ENCODE results near the gene CCDC88B.
"Not testable (repeated sequence)": the region's sequence is repeated elsewhere in the genome, so short reads cannot be mapped to it uniquely, and the experiment has no call there.

The CCDC88B gene

DNA sequence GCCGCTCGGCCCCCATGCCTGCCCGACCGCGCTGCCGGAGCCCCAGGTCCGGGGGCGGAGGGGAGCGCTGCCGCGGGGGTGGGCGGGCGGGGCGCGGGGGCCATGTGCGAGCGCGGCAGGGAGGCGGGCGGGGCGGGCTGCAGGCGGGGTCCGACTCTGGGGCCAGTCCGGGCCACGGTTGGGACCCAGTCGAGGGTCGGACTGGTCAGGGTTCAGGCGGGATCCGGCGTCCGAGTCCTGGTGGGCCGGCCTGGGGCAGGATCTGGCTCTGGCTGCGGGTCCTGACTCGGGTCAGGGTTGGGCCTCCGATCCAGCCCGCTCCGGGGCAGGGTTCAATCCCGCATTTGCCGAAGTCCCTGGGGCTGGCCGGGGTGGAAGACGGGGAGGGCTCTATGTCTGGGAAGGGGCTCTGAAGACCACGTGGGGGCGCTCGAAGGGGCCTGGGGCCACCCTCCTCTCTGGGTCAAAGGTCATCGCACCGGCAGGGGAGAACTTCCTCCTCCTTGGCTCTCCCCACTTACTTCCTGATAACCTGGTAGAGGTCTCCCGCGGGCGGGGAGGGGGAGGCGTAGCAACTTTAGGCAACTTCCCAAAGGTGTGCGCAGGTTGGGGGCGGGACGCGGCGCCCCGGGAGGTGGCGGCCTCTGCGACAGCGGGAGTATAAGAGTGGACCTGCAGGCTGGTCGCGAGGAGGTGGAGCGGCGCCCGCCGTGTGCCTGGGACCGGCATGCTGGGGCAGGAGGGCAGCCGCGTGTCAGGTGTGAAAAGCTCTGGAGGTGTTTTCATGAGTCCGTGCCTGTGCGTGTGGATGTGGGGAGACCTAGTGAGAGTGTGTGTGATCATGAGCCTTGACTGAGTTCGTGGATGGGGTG is 34.1 kb upstream of the CCDC88B start:
- peak; percentile 76 for DNase-seq

DNA sequence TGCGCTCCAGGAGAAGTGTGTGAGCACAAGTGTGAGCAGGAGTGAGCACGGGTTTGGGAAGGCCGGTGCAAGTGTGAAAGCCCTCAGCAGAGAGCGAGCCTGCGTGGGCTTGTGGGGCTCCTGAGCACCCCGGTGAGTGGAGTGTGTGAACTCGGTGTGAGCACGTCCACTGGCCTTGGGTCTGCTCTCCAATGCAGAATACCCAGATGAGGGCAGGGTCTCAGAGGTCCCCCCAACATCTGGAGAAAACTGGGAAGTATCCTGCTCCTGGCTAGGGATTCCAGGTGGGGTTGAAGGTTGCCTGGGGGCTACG is 33.5 kb upstream of the CCDC88B start:
- DNase-seq = no peak

DNA sequence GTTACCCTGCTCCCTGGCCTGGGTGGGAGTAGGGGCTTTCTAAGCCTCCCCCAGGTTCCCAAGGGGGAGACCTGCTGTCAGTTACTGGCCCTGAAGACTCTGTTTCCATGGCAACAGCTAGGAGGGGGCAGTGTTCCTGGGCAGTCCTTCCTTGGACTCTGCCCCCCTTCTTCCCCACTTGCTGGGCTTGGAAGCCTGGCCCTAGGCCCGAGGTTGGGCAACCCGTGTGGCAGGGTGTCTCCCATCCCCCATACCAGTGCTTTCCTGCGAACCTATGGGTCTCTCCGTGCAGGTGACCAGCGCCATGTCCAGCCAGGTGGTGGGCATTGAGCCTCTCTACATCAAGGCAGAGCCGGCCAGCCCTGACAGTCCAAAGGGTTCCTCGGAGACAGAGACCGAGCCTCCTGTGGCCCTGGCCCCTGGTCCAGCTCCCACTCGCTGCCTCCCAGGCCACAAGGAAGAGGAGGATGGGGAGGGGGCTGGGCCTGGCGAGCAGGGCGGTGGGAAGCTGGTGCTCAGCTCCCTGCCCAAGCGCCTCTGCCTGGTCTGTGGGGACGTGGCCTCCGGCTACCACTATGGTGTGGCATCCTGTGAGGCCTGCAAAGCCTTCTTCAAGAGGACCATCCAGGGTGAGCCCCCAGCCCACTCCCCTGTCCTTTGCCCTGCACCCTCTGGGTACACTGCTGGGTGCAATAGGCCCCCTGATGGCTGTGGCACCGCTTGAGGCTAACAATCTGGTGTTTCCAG is 33.0 kb upstream of the CCDC88B start:
- DNase-seq = no peak

DNA sequence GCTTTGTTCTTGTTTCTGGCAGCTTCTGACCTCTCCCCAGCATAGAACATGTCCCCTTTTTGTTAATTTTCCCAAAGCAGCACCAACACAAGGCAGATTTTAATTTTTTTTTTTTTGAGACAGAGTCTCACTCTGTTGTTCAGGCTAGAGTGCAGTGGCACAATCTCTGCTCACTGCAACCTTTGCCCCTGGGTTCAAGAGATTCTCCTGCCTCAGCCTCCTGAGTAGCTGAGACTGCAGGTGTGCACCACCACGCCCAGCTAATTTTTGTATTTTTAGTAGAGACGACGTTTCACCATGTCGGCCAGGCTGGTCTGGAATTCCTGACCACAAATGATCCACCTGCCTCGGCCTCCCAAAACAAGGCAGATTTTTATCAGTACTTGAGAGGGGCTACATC is 32.2 kb upstream of the CCDC88B start:
- DNase-seq = not testable (repeated sequence)

DNA sequence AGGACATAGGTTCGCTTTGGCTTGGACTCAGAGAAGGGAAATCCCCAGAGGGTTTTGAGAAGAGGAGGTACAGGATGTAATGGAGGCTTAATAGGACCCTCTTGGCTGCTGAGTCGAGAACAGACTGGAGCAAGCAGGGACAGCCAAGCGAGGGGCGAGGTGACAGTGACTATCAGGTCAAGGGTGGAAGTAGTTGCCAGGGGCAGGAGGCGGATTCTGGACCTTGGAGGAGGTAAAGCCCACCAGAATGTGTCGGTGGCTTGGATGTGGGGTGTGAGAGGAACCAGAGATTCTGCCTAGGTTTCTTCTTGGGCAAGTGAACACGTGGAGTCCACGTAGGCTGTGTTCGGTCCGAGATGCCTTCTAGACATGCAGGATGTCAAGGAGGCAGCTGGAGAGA is 27.1 kb upstream of the CCDC88B start:
- DNase-seq = no peak

DNA sequence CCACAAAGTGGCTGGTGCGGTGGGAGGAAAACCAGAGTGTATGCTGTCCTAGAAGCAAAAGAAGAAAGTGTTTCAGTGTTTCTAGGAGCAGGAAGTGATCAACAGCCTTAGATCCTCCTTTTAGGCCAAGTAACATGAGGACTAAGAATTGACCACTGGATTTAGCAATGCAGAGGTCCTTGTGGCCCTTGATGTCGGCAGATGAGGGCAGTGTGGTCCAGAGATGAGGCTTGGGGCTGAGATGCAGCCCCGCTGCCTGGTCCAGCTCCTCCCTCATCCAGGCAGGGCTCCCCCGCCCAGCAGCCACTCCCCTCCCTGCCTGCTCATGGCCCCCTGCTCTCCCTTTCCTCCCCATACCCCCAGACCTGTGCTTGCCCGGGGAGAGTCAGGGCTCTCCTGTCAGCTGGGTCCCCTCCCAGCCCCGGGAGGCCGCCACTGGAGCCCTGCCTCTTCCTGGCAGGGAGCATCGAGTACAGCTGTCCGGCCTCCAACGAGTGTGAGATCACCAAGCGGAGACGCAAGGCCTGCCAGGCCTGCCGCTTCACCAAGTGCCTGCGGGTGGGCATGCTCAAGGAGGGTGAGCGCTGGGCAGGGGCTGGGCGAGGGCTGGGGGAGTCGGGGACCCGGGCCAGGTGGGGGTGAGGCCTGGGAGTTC is 26.4 kb upstream of the CCDC88B start:
- DNase-seq = no peak

DNA sequence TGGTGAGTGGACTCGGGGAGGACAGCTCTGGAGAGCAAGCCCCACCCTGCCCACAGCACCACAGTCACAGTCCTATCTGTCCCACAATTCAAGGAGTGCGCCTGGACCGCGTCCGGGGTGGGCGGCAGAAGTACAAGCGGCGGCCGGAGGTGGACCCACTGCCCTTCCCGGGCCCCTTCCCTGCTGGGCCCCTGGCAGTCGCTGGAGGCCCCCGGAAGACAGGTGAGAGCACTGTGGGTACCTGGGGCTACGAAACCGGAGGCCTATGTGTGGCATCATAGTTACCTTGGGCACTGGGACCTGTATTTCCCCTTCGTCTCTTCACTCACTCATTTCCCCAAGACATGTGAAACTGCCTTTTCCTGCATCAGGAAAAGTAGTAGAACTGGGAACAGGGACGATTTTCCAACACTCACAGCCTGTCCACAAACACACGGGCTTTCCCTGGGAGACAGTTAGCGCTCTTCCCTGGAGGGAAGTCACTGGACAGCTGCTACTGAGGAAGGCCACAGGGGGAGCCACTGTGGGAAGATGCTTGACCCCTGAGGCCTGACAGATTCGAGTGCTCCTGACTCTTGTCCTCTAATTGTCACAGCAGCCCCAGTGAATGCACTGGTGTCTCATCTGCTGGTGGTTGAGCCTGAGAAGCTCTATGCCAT is 25.7 kb upstream of the CCDC88B start:
- no peak for DNase-seq

DNA sequence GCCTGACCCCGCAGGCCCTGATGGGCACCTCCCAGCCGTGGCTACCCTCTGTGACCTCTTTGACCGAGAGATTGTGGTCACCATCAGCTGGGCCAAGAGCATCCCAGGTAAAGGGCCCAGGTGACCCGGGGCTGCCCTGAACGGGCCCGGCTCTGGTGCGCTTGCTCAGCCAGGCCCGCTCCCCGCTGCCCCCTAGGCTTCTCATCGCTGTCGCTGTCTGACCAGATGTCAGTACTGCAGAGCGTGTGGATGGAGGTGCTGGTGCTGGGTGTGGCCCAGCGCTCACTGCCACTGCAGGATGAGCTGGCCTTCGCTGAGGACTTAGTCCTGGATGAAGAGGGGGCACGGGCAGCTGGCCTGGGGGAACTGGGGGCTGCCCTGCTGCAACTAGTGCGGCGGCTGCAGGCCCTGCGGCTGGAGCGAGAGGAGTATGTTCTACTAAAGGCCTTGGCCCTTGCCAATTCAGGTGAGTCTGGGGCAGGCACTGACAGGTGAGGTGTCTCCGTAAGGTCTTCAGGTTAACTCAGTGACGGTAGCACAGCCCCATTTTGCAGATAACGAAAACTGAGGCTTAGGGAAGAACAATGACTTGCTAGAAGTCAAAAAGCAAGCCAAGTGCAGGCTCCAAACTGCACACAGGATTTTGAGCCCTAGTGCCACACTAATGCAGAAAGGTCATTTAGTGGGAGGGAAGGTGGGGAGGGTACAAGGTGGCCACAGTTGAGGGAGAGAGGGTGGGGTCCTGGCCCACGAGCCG is 25.0 kb upstream of the CCDC88B start:
- DNase-seq = no peak

DNA sequence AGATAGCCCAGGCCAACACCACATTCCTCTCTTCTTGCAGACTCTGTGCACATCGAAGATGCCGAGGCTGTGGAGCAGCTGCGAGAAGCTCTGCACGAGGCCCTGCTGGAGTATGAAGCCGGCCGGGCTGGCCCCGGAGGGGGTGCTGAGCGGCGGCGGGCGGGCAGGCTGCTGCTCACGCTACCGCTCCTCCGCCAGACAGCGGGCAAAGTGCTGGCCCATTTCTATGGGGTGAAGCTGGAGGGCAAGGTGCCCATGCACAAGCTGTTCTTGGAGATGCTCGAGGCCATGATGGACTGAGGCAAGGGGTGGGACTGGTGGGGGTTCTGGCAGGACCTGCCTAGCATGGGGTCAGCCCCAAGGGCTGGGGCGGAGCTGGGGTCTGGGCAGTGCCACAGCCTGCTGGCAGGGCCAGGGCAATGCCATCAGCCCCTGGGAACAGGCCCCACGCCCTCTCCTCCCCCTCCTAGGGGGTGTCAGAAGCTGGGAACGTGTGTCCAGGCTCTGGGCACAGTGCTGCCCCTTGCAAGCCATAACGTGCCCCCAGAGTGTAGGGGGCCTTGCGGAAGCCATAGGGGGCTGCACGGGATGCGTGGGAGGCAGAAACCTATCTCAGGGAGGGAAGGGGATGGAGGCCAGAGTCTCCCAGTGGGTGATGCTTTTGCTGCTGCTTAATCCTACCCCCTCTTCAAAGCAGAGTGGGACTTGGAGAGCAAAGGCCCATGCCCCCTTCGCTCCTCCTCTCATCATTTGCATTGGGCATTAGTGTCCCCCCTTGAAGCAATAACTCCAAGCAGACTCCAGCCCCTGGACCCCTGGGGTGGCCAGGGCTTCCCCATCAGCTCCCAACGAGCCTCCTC is 24.1 kb upstream of the CCDC88B start:
- not testable (repeated sequence) for DNase-seq

DNA sequence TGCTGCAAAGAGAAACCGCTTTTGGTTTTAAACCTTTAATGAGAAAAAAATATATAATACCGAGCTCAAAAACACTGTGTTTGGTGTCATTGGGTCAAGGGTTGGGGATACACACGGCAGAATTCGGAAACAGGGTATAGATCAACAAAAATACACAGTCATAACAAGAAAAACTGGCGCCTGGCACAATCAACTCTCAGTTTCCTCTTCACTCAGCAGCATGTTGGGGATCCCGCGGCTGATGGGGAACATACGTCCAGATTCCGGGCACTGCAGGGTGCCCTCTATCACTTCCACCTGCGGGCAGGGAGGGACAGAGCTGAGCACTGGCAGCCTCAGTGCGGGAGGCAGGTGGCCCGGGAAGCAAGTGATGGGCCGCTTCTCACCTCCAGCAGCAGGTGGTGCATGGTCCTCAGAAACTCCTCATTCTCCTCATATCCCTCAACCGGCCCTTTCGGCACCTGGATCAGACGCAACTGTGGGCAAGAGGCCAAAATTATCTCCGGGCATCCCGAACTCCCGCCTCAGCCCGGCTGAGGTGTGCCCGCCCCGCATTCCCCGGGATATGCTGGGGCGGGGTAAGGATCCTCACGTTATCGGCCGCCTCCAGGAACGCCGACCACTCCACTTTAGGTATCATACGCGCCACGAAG is 23.2 kb upstream of the CCDC88B start:
- DNase-seq = no peak

DNA sequence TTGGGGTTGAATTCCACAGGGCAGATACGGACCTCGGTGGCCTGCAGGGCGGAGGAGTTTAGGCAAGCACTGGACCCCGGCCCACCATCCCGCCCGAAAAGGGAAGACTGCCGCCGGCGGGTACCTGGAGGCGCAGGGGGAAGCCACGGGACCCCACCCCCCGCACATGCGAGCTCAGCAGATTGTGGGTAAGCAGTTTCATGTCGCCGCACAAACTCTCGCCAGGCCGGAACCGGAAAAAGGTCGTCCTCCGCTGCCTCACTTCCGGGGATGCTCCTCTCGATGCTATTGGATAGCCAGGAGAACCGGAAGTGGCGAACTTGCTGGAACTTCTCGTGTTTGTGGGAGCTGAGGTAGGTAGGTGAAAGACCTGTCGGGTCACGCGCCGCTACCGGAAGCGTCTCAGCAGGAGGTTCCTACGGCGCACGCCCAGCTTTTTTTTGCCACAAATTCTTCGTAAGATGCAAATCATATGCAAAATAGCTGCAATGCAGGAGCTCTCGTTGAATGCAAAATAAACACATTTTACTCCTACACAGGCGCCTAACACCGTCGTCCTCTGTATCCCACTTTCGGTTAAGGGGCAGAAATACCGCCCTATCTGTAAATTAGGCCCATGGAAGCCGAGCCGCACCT is 22.6 kb upstream of the CCDC88B start, which contains the start of gene TRMT112:
TRMT112 (minus strand) TSS at position 235 of the 636 bp plus-strand sequence; CDS start at position 202, 33 bp downstream.
- peak; percentile 95 for DNase-seq

DNA sequence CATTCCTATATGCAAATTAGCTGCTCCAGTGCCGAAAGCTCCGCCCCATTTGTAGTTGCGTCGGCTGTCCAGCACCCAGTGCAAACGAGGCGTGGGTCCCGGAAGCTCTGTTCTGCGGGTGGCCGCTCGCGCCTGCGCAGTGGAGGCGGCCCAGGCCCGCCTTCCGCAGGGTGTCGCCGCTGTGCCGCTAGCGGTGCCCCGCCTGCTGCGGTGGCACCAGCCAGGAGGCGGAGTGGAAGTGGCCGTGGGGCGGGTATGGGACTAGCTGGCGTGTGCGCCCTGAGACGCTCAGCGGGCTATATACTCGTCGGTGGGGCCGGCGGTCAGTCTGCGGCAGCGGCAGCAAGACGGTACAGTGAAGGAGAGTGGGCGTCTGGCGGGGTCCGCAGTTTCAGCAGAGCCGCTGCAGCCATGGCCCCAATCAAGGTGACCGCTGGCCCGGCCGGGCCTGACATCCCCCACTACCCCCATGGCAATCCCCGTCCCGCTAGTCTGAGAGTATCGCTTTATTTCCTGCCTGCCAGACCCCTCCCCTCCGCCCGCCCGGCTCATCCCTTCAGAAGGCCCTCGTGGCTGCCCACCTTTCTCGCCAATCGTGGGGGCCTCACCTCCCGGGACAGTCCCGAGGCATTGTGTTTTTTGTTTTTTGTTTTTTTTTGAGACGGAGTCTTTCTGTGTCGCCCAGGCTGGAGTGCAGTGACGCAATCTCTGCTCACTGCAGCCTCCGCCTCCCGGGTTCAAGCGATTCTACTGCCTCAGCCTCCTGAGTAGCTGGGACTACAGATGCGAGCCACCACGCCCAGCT is 21.8 kb upstream of the CCDC88B start, which contains the start of gene PRDX5:
PRDX5 (plus strand) TSS at position 161 of the 805 bp plus-strand sequence; CDS start at position 256, 95 bp downstream.
- peak; percentile 96 for DNase-seq

DNA sequence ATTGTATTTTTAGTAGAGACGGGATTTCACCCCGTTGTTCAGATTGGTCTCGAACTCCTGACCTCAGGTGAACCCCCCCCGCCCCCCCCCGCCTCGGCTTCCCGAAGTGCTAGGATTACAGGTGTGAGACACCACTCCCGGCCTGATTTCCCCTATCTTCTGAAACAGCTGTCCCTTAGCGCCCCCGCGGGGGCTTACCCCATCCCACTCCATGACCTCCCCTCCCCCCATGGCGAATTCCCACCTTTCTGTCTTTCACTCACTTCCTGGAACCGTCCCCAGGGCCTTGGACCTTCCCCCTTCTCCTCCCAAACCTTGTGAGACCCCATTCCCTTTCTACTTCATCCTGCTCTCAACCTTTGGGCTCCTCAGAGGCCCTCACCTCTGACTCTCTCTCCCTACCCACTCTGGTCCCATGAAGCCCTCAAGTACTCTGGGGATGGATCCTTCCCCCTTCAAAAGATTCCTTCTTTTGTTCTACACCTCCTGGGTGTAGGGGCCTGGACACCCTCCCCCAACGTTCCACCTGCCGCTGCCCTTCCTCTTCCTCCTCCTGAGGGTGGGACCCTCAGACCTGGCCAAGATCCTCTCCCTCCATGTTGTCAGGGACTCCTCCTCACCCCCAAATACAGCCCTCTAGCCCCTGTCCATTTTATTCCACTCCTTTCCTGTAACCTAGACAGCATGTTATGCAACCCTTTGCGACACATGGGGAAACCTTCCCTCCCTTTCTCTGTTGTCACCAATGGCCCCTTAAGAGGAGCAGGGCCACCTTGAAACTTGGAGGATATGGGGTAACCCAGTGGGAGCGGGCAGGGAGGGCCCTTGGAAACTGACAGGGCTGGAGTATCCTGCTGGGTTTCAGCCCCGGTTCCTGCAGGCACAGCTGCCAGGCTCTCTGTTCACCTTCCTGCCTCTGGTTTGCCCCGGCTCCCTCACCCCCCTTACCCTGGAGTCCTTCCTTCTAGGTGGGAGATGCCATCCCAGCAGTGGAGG is 20.9 kb upstream of the CCDC88B start:
- DNase-seq = no peak

DNA sequence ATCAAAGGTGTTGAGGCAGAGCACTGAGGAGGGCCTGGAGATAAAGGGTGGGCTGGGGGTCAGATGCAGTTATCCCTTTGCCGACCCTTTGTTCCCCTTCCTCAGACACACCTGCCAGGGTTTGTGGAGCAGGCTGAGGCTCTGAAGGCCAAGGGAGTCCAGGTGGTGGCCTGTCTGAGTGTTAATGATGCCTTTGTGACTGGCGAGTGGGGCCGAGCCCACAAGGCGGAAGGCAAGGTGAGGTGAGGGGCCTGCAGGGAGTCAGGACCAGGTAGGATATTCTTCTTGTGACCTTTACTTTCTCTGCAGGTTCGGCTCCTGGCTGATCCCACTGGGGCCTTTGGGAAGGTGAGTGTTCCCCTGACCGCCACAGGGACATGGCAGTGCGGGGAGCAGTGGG is 19.4 kb upstream of the CCDC88B start:
- no peak for DNase-seq

DNA sequence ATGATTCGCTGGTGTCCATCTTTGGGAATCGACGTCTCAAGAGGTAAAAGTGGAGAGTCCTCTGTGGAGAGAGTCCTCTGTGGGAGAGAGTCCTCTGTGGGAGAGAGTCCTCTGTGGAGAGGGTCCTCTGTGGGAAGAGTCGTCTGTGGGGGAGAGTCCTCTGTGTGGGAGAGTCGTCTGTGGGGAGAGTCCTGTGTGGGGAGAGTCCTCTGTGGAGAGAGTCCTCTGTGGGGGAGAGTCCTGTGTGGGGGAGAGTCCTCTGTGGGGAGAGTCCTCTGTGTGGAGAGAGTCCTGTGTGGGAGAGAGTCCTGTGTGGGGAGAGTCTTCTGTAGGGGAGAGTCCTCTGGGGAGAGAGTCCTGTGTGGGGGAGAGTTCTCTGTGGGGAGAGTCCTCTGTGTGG is 19.0 kb upstream of the CCDC88B start:
- no peak for DNase-seq

DNA sequence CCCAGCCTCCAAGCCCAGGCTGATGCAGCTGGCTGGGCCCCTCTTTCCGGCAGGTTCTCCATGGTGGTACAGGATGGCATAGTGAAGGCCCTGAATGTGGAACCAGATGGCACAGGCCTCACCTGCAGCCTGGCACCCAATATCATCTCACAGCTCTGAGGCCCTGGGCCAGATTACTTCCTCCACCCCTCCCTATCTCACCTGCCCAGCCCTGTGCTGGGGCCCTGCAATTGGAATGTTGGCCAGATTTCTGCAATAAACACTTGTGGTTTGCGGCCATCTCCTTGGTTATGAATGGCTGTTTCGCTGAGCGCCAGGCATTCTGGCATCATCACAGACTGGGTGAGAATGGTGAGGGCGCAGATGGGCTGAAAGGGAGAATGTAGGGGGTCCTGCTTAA is 18.5 kb upstream of the CCDC88B start:
- DNase-seq = no peak

DNA sequence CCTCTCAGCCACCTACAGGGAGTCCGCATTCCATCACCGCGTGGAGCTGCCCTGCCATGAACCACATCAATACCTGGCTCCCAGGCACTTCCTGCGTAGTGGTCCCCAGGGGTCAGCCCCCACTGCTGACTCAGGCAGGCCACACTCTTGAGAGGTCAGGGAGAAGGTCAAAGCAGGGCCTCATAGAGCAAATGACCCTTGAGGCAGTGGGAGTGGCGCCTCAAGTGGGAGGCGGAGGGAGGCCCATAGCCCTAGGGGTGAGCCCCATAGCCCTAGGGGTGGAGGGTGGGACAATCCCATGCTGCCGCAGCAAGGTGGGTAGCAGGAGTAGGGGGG is 17.1 kb upstream of the CCDC88B start:
- DNase-seq = no peak

DNA sequence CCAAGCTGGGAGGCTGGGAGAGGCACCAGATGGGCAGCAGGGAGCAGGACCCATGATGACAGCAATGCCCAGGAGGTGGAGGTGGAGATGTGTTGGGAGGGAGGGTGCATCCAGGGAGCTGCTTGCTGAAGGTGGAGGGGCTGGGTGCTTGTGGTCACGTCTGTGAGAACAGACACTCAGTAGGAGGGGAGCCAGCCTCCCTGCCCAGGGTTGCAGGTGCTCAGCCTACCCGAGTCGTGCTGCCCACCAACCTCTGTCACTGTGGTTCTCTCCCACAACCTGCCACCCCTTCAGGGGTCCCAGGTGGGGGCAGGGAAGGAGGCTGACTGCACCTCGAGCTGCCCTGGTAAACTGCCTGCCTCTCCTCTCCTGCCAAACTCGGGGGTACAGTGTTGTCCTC is 16.6 kb upstream of the CCDC88B start:
- DNase-seq = no peak
